HEK293 (cell line): Measurements from ENCODE around the gene PRKG1.

Experiments used
- CTCF ChIA-PET: fragments of 350-600 bp; formaldehyde crosslinking; extraction: SDS; loops from one replicate; lab custom pipeline; 2021; ENCODE audit warnings: antibody characterized with exemption; lab: Yijun Ruan, JAX
- POLR2A ChIA-PET: fragments of 300-600 bp; formaldehyde crosslinking; extraction: SDS; loops from one replicate; lab custom pipeline; 2020; ENCODE audit warnings: antibody characterized with exemption, inconsistent platforms; lab: Yijun Ruan, JAX
- H3K27ac ChIP-seq: fragments of 200-500 bp; sonication (Bioruptor generic); 2 replicates; pipeline ENCODE4 v1.5.1; 2014; ENCODE audit warnings: low read depth, low read length, control low read depth, inconsistent platforms; ENCODE audit errors: extremely low read depth
- H3K36me3 ChIP-seq, 2 experiments: fragments of 200-500 bp in 1 of 2; sonication (Bioruptor generic) in 1 of 2; 1 replicate in 1 of 2; 2 replicates in 1 of 2; pipeline ENCODE4 v1.5.1; 2014 to 2017; ENCODE audit warnings: inconsistent platforms in 2 of 2, low read length in 2 of 2; ENCODE audit not compliant: control insufficient read depth in 2 of 2, insufficient read depth in 1 of 2
- H3K4me1 ChIP-seq: fragments of 200-500 bp; sonication (Bioruptor generic); 2 replicates; pipeline ENCODE4 v1.5.1; 2014; ENCODE audit warnings: mild to moderate bottlenecking, low read length, inconsistent platforms; ENCODE audit not compliant: control insufficient read depth, insufficient read depth
- H3K4me3 ChIP-seq: 2 replicates; pipeline ENCODE4 v1.5.1; 2011; ENCODE audit warnings: low read depth, mild to moderate bottlenecking, control low read depth, low read length, moderate library complexity
- H3K9me3 ChIP-seq: fragments of 200-500 bp; sonication (Bioruptor generic); 2 replicates; pipeline ENCODE4 v1.5.1; 2014; ENCODE audit warnings: low read depth, low read length, inconsistent platforms; ENCODE audit not compliant: control insufficient read depth, insufficient read depth
- GLIS1 ChIP-seq: fragments of 450-650 bp; formaldehyde crosslinking; IDR thresholded peaks from 2 replicates; pipeline ENCODE4 v1.5.1; 2016; ENCODE audit warnings: missing biosample characterization, missing genetic modification characterization
- HOXD13 ChIP-seq: sonication (generic); formaldehyde crosslinking; IDR thresholded peaks from 2 replicates; pipeline ENCODE4 v1.8.0; 2022; ENCODE audit warnings: missing genetic modification reagents, borderline replicate concordance
- KLF10 ChIP-seq: fragments of 450-650 bp; IDR thresholded peaks from 2 replicates; pipeline ENCODE4 v1.5.1; 2018; ENCODE audit warnings: missing biosample characterization, mild to moderate bottlenecking, missing genetic modification characterization
- KLF16 ChIP-seq: fragments of 450-650 bp; formaldehyde crosslinking; IDR thresholded peaks from 2 replicates; pipeline ENCODE4 v1.5.1; 2017; ENCODE audit warnings: missing biosample characterization, missing genetic modification characterization
- KLF9 ChIP-seq: fragments of 450-650 bp; formaldehyde crosslinking; IDR thresholded peaks from 2 replicates; pipeline ENCODE4 v1.5.1; 2016; ENCODE audit warnings: missing biosample characterization, missing genetic modification characterization, low read depth
- MEIS1 ChIP-seq: sonication (generic); formaldehyde crosslinking; IDR thresholded peaks from 2 replicates; pipeline ENCODE4 v1.8.1; 2022; ENCODE audit warnings: missing genetic modification reagents, mild to moderate bottlenecking, borderline replicate concordance
- ZBTB48 ChIP-seq: fragments of 450-650 bp; formaldehyde crosslinking; IDR thresholded peaks from 2 replicates; pipeline ENCODE4 v1.5.1; 2016; ENCODE audit warnings: missing biosample characterization, missing genetic modification characterization
- ZFHX2 ChIP-seq: fragments of 450-650 bp; formaldehyde crosslinking; conservative IDR thresholded peaks from 2 replicates; pipeline ENCODE4 v1.5.1; 2016; ENCODE audit warnings: missing biosample characterization, missing genetic modification characterization
- ZNF10 ChIP-seq: fragments of 450-650 bp; formaldehyde crosslinking; IDR thresholded peaks from 2 replicates; pipeline ENCODE4 v1.5.1; 2017; ENCODE audit warnings: missing biosample characterization, missing genetic modification characterization
- ZNF146 ChIP-seq: fragments of 450-650 bp; formaldehyde crosslinking; IDR thresholded peaks from 2 replicates; pipeline ENCODE4 v1.5.1; 2016; ENCODE audit warnings: missing biosample characterization, missing genetic modification characterization
- ZNF19 ChIP-seq: fragments of 450-650 bp; formaldehyde crosslinking; IDR thresholded peaks from 2 replicates; pipeline ENCODE4; 2016; ENCODE audit warnings: missing biosample characterization, missing genetic modification characterization, low read depth
- ZNF302 ChIP-seq: fragments of 450-650 bp; formaldehyde crosslinking; IDR thresholded peaks from 2 replicates; pipeline ENCODE4 v1.5.1; 2016; ENCODE audit warnings: missing biosample characterization, missing genetic modification characterization, low read depth
- ZNF311 ChIP-seq: fragments of 450-650 bp; formaldehyde crosslinking; IDR thresholded peaks from 2 replicates; pipeline ENCODE4 v1.5.1; 2017; ENCODE audit warnings: missing biosample characterization, missing genetic modification characterization, borderline replicate concordance
- ZNF394 ChIP-seq: fragments of 450-650 bp; formaldehyde crosslinking; IDR thresholded peaks from 2 replicates; pipeline ENCODE4 v1.5.1; 2016; ENCODE audit warnings: missing biosample characterization, missing genetic modification characterization, mild to moderate bottlenecking, moderate library complexity, borderline replicate concordance
- ZNF404 ChIP-seq: fragments of 450-650 bp; formaldehyde crosslinking; IDR thresholded peaks from 2 replicates; pipeline ENCODE4 v1.5.1; 2017; ENCODE audit warnings: missing biosample characterization, missing genetic modification characterization
- ZNF48 ChIP-seq: fragments of 450-650 bp; formaldehyde crosslinking; IDR thresholded peaks from 2 replicates; pipeline ENCODE4 v1.5.1; 2016; ENCODE audit warnings: missing biosample characterization, missing genetic modification characterization
- ZNF623 ChIP-seq: fragments of 450-650 bp; formaldehyde crosslinking; IDR thresholded peaks from 2 replicates; pipeline ENCODE4 v1.5.1; 2016; ENCODE audit warnings: missing biosample characterization, missing genetic modification characterization
- ZNF658 ChIP-seq: fragments of 450-650 bp; formaldehyde crosslinking; IDR thresholded peaks from 2 replicates; pipeline ENCODE4; 2016; ENCODE audit warnings: missing biosample characterization, missing genetic modification characterization
- ZNF660 ChIP-seq: fragments of 450-650 bp; IDR thresholded peaks from 2 replicates; pipeline ENCODE4 v1.5.1; 2018; ENCODE audit warnings: missing biosample characterization, mild to moderate bottlenecking, missing genetic modification characterization
- ZSCAN16 ChIP-seq: fragments of 450-650 bp; formaldehyde crosslinking; IDR thresholded peaks from 2 replicates; pipeline ENCODE4 v1.5.1; 2016; ENCODE audit warnings: missing biosample characterization, missing genetic modification characterization
- ZXDB ChIP-seq: fragments of 450-650 bp; formaldehyde crosslinking; IDR thresholded peaks from 2 replicates; pipeline ENCODE4 v1.5.1; 2016; ENCODE audit warnings: missing biosample characterization, missing genetic modification characterization
- TF ChIP-seq, protein P1 (sequence below): fragments of 450-650 bp; formaldehyde crosslinking; conservative IDR thresholded peaks from 2 replicates; pipeline ENCODE4 v1.5.1; 2016; ENCODE audit warnings: low read depth, missing biosample characterization, missing genetic modification characterization

The PRKG1 gene

DNA sequence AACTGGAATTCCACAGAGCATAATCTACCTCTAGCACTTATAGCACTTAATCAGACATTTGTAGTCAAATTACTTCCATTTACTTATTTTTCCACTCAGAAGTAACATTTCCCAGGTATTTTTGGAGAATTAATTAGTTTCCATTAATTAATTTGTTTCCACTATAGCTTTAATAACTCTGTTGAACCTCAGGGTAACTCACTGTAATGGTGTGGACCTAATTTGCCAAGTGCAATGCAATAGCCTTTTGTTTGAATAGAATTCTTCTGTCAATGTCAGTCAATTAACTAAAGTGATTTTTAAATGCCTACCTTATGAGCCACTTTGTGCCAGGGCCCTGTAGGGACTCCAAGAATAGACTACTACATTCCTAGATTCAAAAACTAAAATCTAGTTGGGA, 509.7 kb downstream of the PRKG1 start:
- CTCF ChIA-PET: no interaction called here
- POLR2A ChIA-PET: no interaction called here

DNA sequence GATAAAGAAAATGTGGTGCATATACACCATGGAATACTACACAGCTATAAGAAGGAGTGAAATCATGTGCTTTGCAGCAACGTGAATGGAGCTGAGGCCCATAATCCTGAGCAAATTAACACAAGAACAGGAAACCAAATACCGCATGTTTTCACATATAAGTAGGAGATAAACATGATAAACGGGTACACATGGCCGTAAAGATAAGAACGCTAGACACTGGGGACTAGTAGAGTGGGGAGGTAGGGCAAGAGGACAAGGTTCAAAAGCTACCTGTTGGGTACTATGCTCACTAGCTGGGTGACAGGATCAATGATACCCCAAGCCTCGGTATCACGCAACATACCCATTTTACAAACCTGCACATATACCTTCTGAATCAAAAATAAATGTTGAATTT, 511.5 kb downstream of the PRKG1 start:
- Histone ChIP-seq H3K27ac (no peak overlapping the region), H3K9me3 (no peaks in the 10 kb centered on the region), H3K36me3 (no peaks in the 10 kb centered on the region), H3K4me1 (no peaks in the 10 kb centered on the region), H3K4me3 (no peak overlapping the region)
- POLR2A ChIA-PET: no interaction called here
- CTCF ChIA-PET: no interaction called here
- no peak for TF ChIP-seq ZNF19 (tag by site-specific recombination)
- no peak for TF ChIP-seq ZNF311 (tag by site-specific recombination)
- no peak for TF ChIP-seq KLF16
- TF ChIP-seq, protein P1, sequence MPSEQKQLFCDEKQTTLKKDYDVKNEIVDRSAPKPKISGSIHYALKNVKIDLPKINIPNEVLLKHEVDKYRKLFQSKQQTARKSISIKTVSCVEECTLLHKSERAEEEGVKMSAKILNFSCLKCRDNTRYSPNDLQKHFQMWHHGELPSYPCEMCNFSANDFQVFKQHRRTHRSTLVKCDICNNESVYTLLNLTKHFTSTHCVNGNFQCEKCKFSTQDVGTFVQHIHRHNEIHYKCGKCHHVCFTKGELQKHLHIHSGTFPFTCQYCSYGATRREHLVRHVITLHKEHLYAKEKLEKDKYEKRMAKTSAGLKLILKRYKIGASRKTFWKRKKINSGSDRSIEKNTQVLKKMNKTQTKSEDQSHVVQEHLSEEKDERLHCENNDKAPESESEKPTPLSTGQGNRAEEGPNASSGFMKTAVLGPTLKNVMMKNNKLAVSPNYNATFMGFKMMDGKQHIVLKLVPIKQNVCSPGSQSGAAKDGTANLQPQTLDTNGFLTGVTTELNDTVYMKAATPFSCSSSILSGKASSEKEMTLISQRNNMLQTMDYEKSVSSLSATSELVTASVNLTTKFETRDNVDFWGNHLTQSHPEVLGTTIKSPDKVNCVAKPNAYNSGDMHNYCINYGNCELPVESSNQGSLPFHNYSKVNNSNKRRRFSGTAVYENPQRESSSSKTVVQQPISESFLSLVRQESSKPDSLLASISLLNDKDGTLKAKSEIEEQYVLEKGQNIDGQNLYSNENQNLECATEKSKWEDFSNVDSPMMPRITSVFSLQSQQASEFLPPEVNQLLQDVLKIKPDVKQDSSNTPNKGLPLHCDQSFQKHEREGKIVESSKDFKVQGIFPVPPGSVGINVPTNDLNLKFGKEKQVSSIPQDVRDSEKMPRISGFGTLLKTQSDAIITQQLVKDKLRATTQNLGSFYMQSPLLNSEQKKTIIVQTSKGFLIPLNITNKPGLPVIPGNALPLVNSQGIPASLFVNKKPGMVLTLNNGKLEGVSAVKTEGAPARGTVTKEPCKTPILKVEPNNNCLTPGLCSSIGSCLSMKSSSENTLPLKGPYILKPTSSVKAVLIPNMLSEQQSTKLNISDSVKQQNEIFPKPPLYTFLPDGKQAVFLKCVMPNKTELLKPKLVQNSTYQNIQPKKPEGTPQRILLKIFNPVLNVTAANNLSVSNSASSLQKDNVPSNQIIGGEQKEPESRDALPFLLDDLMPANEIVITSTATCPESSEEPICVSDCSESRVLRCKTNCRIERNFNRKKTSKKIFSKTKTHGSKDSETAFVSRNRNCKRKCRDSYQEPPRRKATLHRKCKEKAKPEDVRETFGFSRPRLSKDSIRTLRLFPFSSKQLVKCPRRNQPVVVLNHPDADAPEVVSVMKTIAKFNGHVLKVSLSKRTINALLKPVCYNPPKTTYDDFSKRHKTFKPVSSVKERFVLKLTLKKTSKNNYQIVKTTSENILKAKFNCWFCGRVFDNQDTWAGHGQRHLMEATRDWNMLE (tag by site-specific recombination): no peak
- TF ChIP-seq ZNF146 (tag by site-specific recombination): no peak
- TF ChIP-seq ZNF10 (tag by site-specific recombination): no peak
- no peak for TF ChIP-seq ZNF302 (tag by site-specific recombination)
- TF ChIP-seq ZNF660 (tag by site-specific recombination): no peak
- no peak for TF ChIP-seq MEIS1
- TF ChIP-seq ZNF48 (tag by site-specific recombination): no peak
- TF ChIP-seq ZNF404 (tag by site-specific recombination): no peak
- TF ChIP-seq KLF9 (tag by site-specific recombination): no peak
- no peak for TF ChIP-seq KLF10 (tag by site-specific recombination)

More for the DNA sequence above, 509.7 kb downstream of the PRKG1 start:
- TF ChIP-seq GLIS1 (tag by site-specific recombination) (no peak), ZNF623 (tag by site-specific recombination) (no peak), ZNF658 (no peak), ZXDB (tag by site-specific recombination) (no peak), ZNF394 (no peak), ZSCAN16 (no peak), ZFHX2 (tag by site-specific recombination) (no peak), ZBTB48 (no peak), HOXD13 (no peak)
- H3K4me1 ChIP-seq: no peaks in the 10 kb centered on the region
- no peaks in the 10 kb centered on the region for H3K9me3 ChIP-seq
- H3K4me3 ChIP-seq: no peak overlapping the region
- no peak overlapping the region for H3K27ac ChIP-seq
- no peaks in the 10 kb centered on the region for H3K36me3 ChIP-seq
